ENCODE data around the gene TBC1D14.
"Not testable (repeated sequence)": the region's sequence is repeated elsewhere in the genome, so short reads cannot be mapped to it uniquely, and the experiment has no call there.

Gene TBC1D14

DNA sequence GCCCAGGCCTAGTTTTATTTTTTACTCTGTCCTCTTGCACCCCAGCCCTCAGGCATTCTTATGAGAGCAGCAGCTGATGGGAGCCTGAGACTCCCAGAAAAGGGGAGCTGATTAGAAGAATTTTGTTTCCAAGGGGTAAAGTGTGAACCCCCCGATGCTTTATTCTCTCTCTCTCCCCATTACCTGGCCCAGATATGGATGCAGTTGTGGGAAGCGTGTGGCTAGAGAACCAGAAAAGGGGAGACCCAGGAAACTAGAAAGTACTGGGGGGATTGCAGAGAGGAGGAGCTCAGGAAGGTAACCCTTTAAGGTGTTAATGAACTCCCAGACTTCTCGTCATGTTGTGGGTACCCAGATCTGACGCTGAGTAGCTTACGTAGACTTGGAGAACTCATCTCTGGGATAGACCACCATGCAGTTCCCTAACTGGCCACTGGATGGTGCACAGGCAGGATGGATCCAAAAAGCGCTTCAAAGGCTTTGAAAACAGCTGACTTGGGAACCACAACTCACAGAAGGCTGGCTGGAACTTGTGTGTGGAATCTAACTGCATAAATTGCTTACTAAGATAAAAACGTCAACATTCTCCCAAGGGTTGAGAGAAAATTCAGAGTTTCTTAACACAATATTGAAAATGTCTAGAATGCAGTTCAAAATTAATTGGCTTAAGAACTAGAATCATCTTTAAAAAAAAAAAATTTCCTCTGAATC, 64.7 kb downstream of the TBC1D14 start:
- DNase-seq (ENCODE audit: low spot score) = no peak
- H3K4me3 ChIP-seq = no peak overlapping the region
- no peak overlapping the region for H3K27ac ChIP-seq
- TF ChIP-seq, protein P1, sequence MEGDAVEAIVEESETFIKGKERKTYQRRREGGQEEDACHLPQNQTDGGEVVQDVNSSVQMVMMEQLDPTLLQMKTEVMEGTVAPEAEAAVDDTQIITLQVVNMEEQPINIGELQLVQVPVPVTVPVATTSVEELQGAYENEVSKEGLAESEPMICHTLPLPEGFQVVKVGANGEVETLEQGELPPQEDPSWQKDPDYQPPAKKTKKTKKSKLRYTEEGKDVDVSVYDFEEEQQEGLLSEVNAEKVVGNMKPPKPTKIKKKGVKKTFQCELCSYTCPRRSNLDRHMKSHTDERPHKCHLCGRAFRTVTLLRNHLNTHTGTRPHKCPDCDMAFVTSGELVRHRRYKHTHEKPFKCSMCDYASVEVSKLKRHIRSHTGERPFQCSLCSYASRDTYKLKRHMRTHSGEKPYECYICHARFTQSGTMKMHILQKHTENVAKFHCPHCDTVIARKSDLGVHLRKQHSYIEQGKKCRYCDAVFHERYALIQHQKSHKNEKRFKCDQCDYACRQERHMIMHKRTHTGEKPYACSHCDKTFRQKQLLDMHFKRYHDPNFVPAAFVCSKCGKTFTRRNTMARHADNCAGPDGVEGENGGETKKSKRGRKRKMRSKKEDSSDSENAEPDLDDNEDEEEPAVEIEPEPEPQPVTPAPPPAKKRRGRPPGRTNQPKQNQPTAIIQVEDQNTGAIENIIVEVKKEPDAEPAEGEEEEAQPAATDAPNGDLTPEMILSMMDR (IDR thresholded peaks at IDR 0.05) = peak; percentile 95

DNA sequence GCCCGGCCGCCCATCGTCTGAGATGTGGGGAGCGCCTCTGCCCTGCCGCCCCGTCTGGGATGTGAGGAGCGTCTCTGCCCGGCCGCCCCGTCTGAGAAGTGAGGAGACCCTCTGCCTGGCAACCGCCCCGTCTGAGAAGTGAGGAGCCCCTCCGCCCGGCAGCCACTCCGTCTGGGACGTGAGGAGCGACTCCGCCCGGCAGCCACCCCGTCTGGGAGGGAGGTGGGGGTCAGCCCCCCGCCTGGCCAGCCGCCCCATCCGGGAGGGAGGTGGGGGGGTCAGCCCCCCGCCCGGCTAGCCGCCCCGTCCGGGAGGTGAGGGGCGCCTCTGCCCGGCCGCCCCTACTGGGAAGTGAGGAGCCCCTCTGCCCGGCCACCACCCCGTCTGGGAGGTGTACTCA, 68.2 kb downstream of the TBC1D14 start:
- DNase-seq (ENCODE audit: low spot score); H3K4me3 ChIP-seq; H3K27ac ChIP-seq: not testable (repeated sequence)

DNA sequence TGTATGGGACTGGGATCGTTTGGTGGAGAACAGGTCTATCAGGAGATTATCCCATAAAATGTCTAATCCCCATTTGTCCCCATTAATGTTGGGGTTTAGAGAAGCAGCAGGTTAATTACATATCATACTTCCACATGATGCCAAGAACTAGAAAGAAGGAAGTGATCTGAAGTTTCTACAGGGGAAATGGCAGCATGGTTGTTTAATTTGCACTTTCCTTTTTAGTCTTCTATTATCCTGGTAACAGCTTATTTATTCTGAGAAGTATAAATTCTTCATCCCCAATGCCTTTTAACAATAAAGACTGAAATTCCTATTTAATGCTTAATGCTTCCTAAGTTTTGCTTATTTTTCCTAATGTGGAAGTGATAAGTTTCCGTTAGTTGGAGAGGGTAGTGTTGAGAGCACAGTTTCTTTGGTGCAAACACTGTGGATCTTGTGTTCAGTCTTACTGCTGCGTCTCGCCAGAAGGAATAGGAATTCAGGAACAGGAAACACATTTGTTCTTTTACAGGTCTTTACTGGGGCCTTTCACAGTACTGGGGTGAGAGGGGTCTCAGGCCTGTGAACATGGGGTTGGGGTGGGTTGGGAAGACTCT, 74.0 kb downstream of the TBC1D14 start:
- no peak overlapping the region for H3K4me3 ChIP-seq
- peak overlapping the region in 1 of 2 donors; percentile 51 for H3K27ac ChIP-seq
- TF ChIP-seq, protein P1 (IDR thresholded peaks at IDR 0.05) = no peak
- no peak for DNase-seq (ENCODE audit: low spot score)

DNA sequence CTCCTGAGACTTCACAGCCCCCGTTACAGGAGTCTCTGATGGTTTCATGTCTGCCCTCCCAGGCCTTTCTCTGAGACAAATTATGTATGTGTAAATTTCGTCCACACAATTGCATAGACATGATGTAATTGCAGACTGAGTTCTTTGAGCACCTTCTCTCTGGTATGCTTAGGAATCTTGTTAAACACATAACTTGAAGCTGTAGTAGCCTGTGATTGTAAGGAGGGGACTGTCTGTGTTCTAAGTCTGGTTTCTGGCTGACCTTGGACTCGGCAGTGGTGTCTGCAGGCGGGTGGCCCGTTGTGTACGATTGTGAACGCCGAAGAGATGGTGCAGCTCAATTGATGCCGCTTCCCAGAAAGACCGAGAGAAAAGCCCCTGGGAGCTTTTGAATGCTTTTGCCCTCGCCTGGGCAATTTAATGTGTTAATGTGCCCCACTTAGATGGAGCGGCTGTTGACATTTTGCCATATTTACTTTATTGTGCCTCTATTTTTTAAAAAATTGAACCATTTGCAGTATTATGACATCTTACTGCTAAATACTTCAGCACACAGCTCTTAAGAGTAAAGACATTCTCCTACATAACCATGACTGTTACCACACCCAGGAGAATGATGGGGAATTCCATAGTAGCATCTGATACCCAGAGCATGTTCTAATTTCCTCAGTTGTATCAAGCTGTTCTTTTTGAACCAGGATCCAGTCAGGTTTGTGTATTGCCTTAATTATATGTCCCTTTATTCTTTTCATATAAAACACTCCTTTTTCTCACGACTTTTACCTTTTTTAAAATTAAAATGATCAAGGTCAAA, 75.2 kb downstream of the TBC1D14 start:
- no peak for DNase-seq (ENCODE audit: low spot score)
- TF ChIP-seq, protein P1 (IDR thresholded peaks at IDR 0.05) = no peak
- no peak overlapping the region for H3K27ac ChIP-seq
- H3K4me3 ChIP-seq = peak overlapping the region; percentile 87

DNA sequence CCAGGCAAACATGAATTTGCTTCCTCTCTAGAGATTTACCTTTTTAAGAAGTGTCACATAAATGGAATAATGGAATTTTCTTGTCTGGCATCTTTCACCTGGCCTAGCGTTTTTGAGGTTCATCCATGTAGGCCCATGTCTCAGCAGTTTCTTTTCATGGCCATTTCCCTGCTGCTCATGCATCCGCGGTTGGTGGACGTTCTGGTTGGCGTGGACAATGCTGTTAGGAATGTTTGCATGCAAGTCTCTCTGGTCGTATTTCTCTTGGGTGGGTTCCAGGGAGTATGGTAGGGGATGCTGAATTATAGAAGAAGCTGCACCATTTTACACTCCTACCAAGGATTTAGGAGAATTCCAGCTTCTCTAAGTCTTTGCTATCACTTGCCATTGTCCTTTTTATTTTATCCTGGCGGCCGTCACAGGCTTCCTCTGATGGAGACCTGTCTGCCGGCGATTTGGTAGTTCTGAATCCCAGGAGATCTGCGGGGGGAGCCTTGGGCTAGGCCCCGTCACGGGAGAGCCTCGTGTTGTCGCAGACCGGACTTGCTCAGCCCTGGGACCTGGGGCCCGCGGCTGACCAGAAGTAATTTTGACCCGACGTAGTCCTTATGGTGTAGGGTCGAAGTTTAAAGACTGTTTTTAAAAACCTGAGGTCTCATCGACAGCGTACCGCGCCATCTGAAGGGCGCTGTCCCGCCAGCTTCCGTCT, 76.6 kb downstream of the TBC1D14 start:
- TF ChIP-seq, protein P1 (IDR thresholded peaks at IDR 0.05) = no peak
- Histone ChIP-seq H3K27ac (peak overlapping the region; percentile 82 to 91), H3K4me3 (peak overlapping the region; percentile 87)
- DNase-seq (ENCODE audit: low spot score) = no peak

DNA sequence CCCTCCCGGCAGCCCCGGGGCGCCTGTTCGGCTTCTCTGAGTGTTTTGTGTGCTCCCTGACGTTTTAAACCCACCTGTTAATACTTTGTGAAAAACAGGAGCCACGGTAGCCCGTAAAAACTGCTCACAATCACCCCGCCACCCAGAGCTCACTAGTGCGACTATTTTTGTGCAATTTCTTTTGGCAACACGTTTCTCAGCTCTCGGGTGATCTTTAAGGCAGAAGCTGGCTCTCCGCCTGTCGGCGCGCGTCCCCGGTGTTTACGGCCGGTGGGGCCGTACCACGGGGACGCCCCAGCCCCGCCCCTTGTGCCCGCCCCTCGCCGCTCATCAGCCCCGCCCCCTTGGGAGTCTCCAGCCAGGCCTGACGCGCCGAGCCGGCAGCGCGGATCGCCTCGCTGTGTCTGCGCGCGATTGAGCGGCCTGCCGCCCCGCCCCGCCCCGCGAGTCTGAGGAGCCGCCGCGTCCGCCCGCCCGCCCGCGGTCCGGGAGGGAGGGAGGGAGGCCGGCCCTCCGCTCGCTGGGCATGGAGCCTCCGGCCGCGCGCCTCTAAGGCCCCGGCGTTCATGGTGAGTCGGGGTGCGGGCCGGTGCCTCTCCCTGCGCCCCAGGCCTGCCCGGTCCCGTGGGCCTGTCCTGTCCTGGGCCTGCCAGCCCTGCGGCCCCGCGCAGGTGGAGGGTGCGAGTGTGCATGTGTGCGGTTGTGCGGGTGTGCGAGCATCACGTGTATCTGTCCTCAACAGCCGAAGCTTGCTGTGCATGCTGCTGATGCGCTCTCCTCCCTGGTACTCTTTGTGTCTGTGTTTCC, 77.4 kb downstream of the TBC1D14 start:
- peak; percentile 95 for DNase-seq (ENCODE audit: low spot score)
- TF ChIP-seq, protein P1 (IDR thresholded peaks at IDR 0.05) = no peak
- Histone ChIP-seq H3K4me3 (peak overlapping the region; percentile 87), H3K27ac (peak overlapping the region; percentile 82 to 91)
